ENCODE data around the gene PTPRK. TPM values are rescaled to one million over a fixed set of nuclear protein-coding genes. Genes with fewer than 3 reads are reported as not detected.

The PTPRK gene
- polyA plus RNA-seq, 3 donors, result 0.01 TPM; not detected in 2

DNA sequence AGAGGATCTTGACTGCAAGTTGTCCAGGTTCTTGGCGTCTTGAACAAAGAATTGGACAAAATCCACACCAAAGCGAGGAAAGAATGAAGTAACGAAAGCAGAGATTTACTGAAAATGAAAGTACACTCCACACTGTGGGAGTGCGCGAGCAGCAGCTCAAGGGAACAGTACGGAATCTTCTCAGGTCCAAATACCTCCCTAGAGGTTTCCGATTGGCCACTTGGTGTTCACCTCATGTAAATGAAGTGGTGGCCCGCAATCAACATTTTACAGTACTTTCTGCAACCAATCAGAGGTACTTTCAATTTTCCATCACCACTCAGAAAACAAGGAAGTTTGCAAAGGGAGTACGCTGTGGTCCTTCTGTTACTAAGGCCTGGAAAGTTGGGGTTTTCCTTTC, 122.4 kb downstream of the PTPRK start:
- H3K9ac ChIP-seq (ENCODE audit: insufficient read depth, low read length, poor library complexity, severe bottlenecking), result no peak overlapping the region
- no peaks in the 10 kb centered on the region for H3K27me3 ChIP-seq (ENCODE audit: control insufficient read depth in 2 of 2, insufficient read depth in 2 of 2, low read length in 2 of 2)
- no peak for TF ChIP-seq CTCF (IDR thresholded peaks at IDR 0.05)
- H3K4me1 ChIP-seq (ENCODE audit: control insufficient read depth in 1 of 2, insufficient read depth in 2 of 2, low read length in 2 of 2), result no peaks in the 10 kb centered on the region
- no peak overlapping the region for H3K4me2 ChIP-seq (replicated peaks; ENCODE audit: extremely low read depth, low read length, poor library complexity, severe bottlenecking)
- Mint-ChIP-seq H3K27me3 (ENCODE audit: low read depth in 3 of 3) (no peaks in the 10 kb centered on the region), H3K4me1 (no peaks in the 10 kb centered on the region), H3K9me3 (peaks cover 0 to 4% (median 3%) of the 10 kb centered on the region in 7 donors), H3K4me3 (no peak overlapping the region), H3K27ac (no peak overlapping the region), H3K36me3 (no peaks in the 10 kb centered on the region)
- no peaks in the 10 kb centered on the region for H3K79me2 ChIP-seq (ENCODE audit: insufficient read depth, low read length)
- no peak for DNase-seq
- no peak overlapping the region for H2AFZ ChIP-seq (ENCODE audit: insufficient read depth, low read depth, low read length, poor library complexity, severe bottlenecking)
- no peaks in the 10 kb centered on the region for H4K20me1 ChIP-seq (ENCODE audit: insufficient read depth, low read length)
- H3K9me3 ChIP-seq (replicated peaks in 1 of 2; ENCODE audit: control insufficient read depth in 1 of 2, insufficient read depth in 1 of 2, low read length in 2 of 2), result peaks cover 0 to 6% of the 10 kb centered on the region in 2 donors
- H3K4me3 ChIP-seq (replicated peaks in 1 of 3; ENCODE audit: low read depth in 2 of 3, low read length in 3 of 3), result no peak overlapping the region
- 98% methylated on average over 5 of the region's 9 CpGs for WGBS (ENCODE audit: insufficient coverage)
- intact Hi-C loops (cut with micrococcal nuclease), result no loop called here
- no peaks in the 10 kb centered on the region for H3K36me3 ChIP-seq (replicated peaks in 1 of 2; ENCODE audit: control insufficient read depth in 1 of 2, insufficient read depth in 2 of 2, low read length in 2 of 2)
- no peak overlapping the region for H3K27ac ChIP-seq (ENCODE audit: low read depth in 1 of 2, low read length in 2 of 2)

DNA sequence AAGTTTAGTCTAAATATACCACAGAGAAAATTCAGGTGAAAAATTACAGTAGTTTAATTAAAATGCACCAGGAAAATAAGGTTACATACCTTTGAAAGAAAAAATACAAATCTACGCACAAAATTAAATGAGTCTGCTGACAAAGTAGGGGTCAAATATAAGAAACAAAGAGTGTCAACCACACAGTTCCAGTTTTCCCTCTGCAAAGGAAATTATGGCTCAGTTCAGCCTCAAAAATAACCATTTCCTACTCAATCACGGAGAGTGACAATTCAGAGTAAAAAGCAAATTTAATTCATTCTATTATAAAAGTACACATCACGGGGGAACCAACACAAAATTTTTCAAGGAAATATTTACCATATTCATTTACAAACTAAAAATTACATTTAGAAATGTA, 124.8 kb downstream of the PTPRK start:
- Histone ChIP-seq H4K20me1 (ENCODE audit: insufficient read depth, low read length) (no peaks in the 10 kb centered on the region), H3K79me2 (ENCODE audit: insufficient read depth, low read length) (no peaks in the 10 kb centered on the region), H3K4me1 (ENCODE audit: control insufficient read depth in 1 of 2, insufficient read depth in 2 of 2, low read length in 2 of 2) (no peaks in the 10 kb centered on the region), H2AFZ (ENCODE audit: insufficient read depth, low read depth, low read length, poor library complexity, severe bottlenecking) (no peak overlapping the region), H3K27ac (ENCODE audit: low read depth in 1 of 2, low read length in 2 of 2) (no peak overlapping the region), H3K4me3 (replicated peaks in 1 of 3; ENCODE audit: low read depth in 2 of 3, low read length in 3 of 3) (no peak overlapping the region), H3K27me3 (ENCODE audit: control insufficient read depth in 2 of 2, insufficient read depth in 2 of 2, low read length in 2 of 2) (no peaks in the 10 kb centered on the region), H3K9me3 (replicated peaks in 1 of 2; ENCODE audit: control insufficient read depth in 1 of 2, insufficient read depth in 1 of 2, low read length in 2 of 2) (peaks cover 0 to 6% of the 10 kb centered on the region in 2 donors), H3K36me3 (replicated peaks in 1 of 2; ENCODE audit: control insufficient read depth in 1 of 2, insufficient read depth in 2 of 2, low read length in 2 of 2) (no peaks in the 10 kb centered on the region), H3K9ac (ENCODE audit: insufficient read depth, low read length, poor library complexity, severe bottlenecking) (no peak overlapping the region), H3K4me2 (replicated peaks; ENCODE audit: extremely low read depth, low read length, poor library complexity, severe bottlenecking) (no peak overlapping the region)
- intact Hi-C loops (cut with micrococcal nuclease), result no loop called here
- Mint-ChIP-seq H3K27me3 (ENCODE audit: low read depth in 3 of 3) (no peaks in the 10 kb centered on the region), H3K27ac (no peak overlapping the region), H3K36me3 (no peaks in the 10 kb centered on the region), H3K4me3 (no peak overlapping the region), H3K9me3 (peaks cover 0 to 4% (median 2%) of the 10 kb centered on the region in 7 donors), H3K4me1 (no peaks in the 10 kb centered on the region)
- WGBS (ENCODE audit: insufficient coverage), result 100% methylated on average over 1 of the region's 3 CpGs
- DNase-seq, result no peak
- no peak for TF ChIP-seq CTCF (IDR thresholded peaks at IDR 0.05)

Measured in CD14-positive monocyte (primary cell).